ENCODE measurements around the gene TTC22.

DNA sequence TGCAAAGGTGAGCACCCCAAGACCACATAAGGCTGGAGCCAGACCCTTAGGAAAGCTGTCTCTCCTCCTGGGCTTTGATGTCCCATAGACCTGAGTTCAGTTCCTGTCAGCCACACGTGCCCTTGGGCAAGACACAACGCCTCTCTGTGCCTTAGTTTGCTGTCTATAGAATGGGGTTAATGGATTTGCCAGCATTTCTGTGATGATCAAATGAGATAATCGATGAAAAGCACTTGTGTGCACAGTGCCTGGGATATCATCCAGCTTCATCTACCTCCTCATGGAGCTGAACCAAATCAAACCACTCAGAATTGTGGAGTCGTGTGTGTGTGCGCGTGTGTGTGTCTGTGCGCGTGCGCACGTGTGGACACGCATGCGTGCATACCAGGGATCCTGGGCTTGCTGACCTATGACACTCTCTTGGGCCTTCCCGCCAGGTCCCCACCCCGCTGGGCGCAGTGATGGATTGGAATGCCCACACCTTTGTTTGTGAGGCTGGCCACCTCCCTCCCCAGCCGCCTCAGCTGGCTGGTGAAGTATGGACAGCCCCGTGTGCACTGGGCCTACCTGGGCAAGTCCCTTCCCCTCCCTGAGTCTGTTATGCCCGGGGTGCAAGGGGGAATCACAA lies 5.2 kb downstream of the TTC22 start:
- no peak for TF ChIP-seq YY1 (IDR thresholded peaks at IDR 0.05; ENCODE audit: low read depth)
- TF ChIP-seq, protein P1, sequence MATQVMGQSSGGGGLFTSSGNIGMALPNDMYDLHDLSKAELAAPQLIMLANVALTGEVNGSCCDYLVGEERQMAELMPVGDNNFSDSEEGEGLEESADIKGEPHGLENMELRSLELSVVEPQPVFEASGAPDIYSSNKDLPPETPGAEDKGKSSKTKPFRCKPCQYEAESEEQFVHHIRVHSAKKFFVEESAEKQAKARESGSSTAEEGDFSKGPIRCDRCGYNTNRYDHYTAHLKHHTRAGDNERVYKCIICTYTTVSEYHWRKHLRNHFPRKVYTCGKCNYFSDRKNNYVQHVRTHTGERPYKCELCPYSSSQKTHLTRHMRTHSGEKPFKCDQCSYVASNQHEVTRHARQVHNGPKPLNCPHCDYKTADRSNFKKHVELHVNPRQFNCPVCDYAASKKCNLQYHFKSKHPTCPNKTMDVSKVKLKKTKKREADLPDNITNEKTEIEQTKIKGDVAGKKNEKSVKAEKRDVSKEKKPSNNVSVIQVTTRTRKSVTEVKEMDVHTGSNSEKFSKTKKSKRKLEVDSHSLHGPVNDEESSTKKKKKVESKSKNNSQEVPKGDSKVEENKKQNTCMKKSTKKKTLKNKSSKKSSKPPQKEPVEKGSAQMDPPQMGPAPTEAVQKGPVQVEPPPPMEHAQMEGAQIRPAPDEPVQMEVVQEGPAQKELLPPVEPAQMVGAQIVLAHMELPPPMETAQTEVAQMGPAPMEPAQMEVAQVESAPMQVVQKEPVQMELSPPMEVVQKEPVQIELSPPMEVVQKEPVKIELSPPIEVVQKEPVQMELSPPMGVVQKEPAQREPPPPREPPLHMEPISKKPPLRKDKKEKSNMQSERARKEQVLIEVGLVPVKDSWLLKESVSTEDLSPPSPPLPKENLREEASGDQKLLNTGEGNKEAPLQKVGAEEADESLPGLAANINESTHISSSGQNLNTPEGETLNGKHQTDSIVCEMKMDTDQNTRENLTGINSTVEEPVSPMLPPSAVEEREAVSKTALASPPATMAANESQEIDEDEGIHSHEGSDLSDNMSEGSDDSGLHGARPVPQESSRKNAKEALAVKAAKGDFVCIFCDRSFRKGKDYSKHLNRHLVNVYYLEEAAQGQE (IDR thresholded peaks at IDR 0.05; ENCODE audit: low read depth) = no peak
- TF ChIP-seq TAF1 (IDR thresholded peaks at IDR 0.05; ENCODE audit: low read depth) = no peak
- no peak for TF ChIP-seq CREB1 (IDR thresholded peaks at IDR 0.05; ENCODE audit: low read depth)
- TF ChIP-seq ZBTB7A (IDR thresholded peaks at IDR 0.05; ENCODE audit: low read depth) = no peak
- no peak for TF ChIP-seq CEBPB (IDR thresholded peaks at IDR 0.05)
- TF ChIP-seq RAD21 (IDR thresholded peaks at IDR 0.05; ENCODE audit: low read depth) = no peak

All from Ishikawa (cell line).